ENCODE data around the gene SNAP29.
A peak's percentile ranks its signal among the peaks of the same experiment; 100 is the strongest.
"Not testable (repeated sequence)": the region's sequence is repeated elsewhere in the genome, so short reads cannot be mapped to it uniquely, and the experiment has no call there.

The SNAP29 gene

DNA sequence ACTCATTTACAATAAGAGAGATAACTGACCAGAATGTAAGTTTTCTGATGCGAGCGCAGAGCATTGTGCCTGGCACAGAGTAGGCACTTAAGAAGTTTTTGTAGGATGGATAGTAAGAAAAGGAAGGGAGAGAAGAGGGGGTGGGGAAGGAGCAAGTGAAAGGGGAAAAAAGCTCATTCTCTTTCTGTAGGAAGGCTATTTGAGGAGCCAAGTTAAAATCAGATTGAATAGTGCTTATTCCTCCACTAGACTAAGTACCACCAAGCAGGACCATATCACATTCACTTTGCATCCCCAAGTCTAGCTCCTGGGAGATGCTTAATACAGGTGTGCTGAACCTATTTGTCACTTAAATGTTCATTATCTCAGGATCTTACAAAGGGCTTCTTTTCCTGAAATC is 44.3 kb downstream of the SNAP29 start:
- DNase-seq = no peak

DNA sequence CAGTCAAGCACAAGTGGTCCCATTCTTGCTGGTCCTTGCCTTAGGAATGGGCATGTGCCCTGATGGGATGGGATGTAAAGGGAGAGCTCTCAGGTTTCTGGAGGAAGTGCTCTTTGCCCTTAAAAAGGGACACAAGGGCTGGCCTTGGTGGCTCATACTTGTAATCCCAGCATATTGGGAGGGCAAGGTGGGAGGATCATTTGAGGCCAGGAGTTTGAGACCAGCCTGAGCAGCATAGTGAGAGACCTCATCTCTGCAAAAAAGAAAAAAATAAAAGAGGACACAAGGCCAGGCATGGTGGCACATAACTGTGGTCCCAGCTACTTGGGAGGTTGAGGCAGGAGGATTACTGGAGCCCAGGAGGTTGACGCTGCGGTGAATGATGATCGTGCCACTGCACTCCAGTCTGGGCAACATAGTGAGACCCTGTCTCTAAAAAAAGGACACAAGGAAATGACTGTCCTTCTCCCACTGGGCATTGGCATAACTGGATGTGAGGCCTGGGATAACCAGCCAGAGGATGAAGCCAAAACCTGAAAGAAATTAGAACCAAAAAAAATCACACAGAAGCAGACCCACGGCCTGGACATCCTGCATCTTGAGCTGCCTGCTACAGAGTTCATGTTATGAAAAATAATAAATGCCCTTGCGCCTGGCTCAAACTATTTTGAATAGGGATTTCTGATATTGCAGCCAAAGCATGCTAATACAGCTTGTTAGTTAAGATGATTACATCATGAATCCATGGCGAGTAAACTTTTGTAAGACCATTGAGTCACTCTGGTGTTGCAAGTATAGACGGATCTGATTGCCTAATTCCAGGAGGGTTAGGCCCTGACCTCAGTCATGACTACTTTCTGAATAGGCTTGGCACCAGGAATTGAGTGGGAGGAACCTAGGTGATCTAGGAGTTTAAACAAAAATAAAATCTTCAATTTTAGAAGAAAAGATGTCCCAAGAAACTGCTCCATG is 45.5 kb downstream of the SNAP29 start:
- DNase-seq = no peak

DNA sequence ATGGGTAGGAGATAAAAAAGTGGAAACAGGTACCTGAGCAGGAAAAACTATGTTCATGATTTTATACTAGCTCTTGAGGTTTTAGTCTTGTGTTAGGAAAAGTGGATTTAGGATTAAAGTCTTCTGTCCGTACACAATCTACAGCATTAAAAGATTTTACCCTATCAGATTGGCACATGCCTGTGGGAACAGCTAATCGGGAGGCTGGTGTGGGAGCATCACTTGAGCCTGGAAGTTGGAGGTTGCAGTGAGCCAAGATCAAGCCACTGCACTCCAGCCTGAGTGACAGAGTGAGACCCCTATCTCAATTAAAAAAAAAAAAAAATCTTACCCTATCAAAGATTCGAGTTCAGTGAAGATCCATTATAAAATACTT is 46.2 kb downstream of the SNAP29 start:
- no peak for DNase-seq

DNA sequence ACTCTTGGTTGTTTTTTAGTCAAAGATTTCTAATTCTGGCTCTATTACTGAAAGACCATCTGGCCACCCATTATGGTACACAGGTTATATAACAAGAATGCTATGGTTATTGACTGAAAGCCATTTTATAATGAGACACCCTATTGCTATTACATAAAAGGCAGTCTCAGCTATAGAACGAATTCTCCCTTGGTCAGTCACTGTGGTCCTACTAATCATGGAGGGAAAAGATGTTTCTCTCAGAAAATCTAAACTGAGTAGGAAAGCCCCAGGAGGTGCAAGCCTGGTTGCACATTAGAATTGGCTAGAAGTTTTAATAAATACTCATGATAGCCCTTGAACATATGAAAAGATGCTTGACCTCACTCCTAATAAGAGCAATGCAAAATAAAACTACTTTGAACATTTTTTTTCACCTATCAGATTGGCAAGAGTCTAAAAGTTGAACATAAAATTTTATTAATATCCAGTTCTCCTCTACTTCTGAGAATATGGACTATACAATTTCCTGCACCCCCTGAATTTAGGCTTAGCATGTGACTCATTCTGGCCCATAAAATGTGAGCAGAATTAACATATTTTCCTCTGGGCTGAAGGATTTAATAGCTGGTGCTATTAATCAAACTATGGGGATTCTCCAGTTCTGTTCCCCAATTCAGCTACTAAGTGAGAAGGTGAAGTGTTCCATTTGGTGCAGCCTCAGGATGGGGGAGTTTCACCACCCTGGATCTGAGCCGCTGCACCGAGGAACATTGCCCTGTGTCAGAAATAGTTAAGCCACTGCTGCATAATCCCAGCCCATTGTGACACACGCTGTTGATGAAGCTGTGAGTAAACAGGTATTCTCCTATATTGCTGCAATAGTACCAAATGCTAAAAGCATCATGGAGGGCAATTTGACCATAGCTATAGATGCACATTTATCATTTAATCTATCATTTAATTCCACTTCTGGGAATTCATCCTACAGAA is 46.9 kb downstream of the SNAP29 start:
- no peak for DNase-seq

DNA sequence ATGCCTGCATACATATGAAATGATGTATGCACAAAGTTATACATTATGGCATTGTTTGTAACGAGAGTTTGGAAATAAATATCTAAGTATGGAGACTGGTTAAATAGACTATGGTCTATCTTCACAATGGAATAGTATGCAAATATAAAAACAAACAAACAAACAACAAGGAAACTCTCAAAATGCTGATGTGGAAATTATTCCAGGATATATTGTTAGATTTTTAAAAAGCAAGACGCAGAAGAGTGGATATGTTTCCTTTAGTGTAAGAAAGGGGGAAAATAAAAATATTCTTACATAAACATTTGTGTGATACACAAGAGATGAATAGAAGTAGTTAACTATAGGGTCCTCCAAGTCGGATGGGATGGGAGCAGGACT is 47.6 kb downstream of the SNAP29 start:
- no peak for DNase-seq

DNA sequence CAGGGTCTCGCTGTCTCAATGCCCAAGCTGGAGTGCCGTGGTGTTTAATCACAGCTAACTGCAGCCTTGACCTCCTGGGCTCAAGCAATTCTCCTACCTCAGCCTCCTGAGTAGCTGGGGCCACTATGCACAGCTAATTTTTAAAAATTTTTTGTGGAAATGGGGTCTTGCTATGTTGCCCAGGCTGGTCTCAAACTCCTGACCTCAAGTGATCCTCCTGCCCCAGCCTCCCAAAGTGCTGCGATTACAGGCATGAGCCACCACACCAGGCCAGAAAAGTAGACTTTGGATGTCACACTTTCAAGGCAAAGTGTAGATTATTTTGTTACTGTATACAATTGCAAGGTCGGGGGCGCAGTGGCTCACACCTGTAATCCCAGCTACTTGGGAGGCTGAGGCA is 49.9 kb downstream of the SNAP29 start:
- not testable (repeated sequence) for DNase-seq

DNA sequence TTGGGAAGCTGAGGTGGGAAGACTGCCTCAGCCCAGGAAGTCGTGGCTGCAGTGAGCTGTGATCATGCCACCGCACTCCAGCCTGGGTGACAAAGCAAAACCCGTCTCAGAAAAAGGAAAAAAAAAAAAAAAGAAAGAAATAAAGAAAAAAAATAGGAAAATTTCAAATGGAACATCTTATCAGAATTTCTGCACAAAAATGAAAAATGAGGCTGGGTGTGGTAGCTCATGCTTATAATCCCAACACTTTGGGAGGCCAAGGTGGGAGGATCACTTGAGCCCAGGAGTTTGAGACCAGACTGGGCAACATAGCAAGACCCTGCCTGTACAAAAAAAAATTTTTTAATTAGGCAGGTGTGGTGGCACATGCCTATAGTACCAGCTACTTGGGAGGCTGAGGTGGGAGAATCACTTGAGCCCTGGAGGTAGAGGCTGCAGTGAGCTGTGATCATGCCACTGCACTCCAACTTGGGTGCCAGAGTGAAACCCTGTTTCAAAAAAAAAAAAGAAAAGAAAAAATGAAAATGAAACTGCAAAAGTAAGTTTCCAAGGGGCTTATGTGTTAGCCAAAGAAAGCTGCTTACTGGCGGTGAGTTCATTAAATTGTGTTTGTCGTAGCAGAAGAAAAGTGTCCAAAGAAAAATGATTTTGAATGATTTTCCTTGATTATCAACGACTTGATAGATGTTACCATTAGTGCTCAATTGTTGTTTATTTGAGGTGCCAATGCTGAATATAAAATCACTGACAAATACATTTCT is 50.9 kb downstream of the SNAP29 start:
- DNase-seq = no peak

DNA sequence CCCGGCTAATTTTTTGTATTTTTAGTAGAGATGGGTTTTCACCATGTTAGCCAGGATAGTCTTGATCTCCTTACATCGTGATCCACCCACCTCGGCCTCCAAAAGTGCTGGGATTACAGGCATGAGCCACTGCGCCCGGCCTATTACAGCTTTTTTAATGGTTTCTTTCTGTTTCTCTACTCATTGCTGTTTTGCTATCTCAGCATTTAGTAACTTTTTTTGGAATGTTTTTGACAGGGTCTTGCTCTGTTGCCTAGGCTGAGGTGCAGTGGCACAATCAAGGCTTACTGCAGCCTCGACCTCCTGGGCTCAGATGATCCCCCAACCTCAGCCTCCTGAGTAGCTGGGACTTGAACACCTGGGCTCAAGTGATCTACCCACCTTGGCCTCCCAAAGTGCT is 53.7 kb downstream of the SNAP29 start:
- no peak for DNase-seq

DNA sequence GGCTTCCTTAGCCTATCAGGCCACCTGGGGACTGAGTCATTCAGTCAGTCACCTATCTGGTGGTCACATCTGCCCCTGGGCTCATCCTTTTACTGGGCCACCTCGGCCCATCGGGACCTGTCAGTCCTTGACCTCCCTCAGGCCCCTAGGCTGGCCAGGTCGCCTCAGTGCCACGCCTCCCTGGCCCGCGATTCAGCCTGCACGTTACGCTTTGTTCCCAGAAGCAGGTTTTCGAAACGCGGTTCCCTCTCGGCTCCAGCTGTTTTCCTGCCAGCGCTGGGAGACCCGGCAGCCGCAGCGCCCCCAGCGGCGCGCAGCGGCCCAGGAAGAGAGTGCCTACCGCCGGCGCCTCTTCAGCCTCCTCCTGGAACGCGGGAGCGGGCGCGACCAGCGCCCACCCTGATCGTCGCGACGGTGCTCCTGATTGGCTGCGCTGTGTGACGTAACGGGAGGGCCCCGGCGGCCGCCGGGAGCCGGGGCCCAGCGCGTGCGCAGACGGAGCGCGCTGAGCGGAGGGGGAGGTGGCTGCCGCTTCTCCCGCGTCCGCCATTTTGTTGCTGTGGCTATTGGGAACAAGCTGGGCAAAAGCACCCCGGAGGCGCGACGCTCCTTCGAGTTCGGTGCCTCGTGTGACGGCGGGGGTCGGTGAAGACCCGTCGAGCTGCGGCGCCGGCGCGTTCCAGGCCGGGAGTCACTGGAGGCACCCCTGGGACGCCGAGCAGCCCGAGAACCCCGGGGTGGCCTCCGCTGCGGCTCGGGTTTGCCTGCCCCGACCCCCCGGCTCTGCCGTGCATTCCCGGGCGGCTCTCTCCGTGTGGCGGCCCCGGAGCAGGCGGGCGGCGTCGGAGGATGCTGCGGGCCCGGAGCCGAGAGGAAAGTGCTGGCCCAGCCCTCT is 58.4 kb downstream of the SNAP29 start, which contains the start of gene CRKL:
Gene CRKL (plus strand): TSS at position 492 of the 895 bp plus-strand sequence. CDS start 528 bp downstream, outside the sequence.
- DNase-seq = peak; percentile 97

DNA sequence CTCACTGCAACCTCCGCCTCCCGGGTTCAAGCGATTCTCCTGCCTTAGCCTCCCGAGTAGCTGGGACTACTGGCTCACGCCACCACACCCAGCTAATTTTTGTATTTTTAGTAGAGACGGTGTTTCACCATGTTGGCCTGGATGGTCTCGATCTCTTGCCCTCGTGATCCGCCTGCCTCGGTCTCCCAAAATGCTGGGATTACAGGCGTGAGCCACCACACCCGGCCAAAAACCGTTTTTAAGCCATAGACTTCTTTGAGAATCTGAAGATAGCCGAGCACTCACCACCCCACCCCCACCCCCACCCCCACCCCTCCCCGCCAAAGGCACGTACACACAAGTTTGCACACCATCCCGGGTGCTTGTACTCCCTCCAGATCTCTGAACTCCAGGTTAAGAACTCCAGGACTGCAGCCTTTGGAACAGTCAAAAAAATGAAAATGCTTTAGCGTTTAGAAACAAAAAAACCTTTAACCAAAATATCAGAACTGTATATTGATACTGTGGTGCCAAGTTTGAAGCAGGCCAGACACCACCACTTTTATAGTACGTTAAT is 59.9 kb downstream of the SNAP29 start:
- DNase-seq = no peak

DNA sequence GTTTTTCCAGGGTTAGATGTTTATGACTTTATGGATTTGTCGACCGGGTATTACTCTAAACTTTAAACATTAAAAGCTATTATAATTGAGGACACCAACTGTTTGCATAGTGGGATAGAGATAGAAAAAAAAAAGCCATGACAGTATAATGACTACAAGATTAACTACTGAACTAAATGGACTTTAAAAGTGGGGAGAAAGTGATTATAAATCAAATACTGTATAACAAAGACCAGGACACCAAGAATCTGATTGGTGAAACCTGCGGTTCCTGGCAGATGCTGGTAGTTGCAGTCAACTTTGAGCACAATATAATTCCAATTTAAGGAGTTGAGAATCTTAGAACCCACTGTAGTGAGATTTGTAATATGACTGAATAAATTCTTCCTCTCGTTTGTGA is 60.9 kb downstream of the SNAP29 start:
- no peak for DNase-seq

DNA sequence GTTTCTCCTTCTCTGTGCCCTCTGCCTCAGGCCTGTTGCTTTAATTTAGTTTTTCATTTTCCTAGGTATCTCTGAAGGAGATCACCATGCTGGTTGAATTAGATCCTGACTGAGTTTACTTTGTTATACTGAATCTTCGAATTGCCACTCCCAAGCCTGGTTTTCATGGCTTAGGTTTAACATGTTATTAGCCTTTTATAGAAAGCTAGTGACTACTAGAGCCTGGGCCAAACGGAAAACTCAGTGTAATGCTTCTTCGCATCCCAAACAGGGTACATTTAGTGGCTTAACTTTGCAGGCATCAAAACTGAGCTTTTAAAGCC is 62.0 kb downstream of the SNAP29 start:
- no peak for DNase-seq

DNA sequence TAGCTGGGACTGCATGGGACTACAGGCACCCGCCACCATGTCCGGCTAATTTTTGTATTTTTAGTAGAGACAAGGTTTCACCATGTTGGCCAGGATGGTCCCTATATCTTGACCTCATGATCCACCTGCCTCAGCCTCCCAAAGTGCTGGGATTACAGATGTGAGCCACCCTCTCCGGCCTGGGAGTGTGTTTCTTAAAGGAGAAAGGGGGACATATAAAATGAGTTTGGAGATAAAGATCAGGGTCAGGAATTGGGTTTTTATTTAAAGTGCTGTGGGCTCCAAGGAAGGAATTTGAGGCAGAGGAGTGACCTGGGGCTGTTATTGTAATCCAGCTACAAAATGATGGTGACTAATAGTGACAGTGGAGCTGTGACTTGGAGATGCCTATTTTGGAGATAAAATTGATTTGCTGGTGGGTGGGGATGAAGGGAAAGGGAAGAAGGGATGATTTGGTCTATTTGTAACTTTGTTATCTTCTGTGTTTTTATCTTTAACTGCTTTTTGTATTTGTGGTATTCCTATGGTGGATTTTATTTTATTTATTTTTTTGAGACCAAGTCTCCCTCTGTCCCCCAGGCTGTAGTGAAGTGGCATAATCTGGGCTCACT is 63.4 kb downstream of the SNAP29 start:
- DNase-seq = no peak

DNA sequence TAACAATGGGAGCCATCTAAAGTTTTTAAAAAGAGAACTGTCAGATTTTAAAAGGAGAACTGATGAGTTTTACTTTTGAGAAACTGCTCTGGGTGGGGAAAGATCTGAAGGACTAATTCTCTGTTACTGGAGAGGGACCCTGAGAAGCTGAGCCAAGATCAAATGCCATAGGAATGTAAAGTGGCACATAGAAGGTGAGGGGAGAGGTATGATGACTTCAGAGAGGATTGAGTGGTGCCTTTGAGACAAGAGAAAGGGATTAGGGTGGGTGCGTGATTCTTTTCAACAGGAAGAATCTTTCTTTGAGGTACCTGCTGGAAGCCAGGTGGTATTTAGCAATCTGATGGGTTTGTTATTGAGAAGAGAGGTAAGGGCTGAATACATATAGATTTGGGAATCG is 67.4 kb downstream of the SNAP29 start:
- DNase-seq = no peak

DNA sequence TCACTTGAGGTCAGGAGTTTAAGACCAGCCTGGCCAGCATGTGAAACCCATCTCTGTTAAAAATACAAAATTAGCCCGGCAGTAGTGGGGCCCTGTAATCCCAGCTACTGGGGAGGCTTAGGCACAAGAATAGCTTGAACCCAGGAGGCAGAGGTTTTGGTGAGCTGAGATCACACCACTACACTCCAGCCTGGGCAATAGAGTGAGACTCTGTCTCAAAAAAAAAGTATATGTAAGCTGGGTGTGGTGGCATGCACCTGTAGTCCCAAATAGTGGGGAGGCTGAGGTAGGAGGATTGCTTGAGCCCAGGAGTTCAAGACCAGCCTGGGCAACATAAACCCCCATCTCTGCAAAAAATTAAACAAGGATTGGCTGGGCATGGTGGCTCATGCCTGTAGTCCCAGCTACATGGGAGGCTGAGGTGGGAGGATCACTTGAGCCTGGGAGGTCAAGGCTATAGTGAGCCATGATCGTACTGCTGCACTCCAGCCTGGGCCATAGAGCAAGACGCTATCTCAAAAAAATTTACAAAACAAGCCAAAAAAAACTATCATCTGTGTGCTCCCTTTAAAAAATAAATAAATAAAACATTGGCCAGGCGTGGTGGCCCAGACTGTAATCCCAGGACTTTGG is 69.2 kb downstream of the SNAP29 start:
- DNase-seq = no peak

DNA sequence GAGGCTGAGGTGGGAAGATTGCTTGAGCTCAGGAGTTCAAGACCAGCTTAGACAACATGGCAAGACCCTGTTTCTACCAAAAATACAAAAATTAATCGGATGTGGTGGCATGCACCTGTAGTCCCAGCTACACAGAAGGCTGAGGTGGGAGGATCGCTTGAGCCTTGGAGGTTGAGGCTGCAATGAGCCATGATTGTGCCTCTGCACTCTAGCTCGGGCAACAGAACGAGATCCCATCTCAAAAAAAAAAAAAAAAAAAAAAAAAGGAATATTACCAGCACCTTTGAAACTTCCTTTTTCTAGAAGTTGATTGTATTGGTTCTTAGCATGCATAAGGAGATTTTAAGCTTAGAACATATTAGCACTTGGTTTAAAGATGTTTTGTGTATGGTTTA is 69.8 kb downstream of the SNAP29 start:
- DNase-seq = no peak

DNA sequence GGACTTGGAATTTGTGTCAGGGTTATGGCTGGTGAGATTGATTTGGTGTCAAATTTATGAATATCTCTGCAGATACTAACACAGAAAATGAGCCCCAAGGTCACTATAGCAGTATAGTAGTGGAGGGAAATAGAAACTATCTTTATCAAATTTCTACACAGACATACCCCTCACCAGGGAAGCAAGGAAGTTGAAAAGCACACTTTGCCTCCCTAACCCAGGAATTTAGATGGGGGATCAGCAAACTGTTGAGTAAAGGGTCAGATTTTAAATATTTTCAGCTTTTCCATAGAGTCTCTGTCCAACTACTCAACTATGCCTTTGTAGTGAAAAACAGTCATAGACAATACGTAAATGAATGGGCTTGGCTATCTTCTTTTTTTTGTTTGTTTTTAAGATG is 71.2 kb downstream of the SNAP29 start:
- no peak for DNase-seq

DNA sequence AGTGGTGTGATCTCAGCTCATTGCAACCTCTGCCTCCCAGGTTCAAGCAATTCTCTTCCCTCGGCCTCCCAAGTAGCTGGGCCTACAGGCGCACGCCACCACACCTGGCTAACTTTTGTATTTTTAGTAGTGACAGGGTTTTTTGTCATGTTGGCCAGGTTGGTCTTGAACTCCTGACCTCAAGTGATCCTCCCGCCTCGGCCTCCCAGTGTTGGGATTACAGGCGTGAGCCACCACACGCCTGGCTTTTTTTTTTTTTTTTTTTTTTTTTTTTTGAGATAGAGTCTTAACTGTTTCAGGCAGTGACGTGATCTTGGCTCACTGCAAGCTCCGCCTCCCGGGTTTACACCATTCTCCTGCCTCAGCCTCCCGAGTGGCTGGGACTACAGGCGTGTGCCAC is 71.6 kb downstream of the SNAP29 start:
- not testable (repeated sequence) for DNase-seq

DNA sequence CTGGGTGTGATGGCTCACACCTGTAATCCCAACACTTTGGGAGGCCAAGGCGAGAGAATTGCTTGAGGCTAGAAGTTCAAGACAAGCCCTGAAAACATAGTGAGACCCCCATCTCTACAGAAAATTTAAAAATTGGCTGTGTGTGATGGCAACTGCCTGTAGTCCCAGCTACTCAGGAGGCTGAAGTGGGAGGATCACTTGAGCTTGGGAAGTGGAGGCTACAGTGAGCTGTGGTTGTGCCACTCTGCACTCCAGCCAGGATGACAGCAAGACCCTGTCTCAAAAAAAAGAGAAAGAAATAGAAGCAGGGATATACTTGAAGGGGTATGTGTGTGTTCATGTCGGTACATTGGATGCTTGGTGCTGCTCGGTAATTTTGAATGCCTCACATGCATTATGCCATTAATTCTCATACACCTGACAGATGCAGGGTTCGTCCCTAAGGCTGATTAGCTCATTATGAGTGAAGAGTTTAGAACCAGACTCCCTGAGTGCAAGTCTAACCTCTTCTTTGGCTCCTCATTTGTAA is 72.4 kb downstream of the SNAP29 start:
- DNase-seq = no peak

DNA sequence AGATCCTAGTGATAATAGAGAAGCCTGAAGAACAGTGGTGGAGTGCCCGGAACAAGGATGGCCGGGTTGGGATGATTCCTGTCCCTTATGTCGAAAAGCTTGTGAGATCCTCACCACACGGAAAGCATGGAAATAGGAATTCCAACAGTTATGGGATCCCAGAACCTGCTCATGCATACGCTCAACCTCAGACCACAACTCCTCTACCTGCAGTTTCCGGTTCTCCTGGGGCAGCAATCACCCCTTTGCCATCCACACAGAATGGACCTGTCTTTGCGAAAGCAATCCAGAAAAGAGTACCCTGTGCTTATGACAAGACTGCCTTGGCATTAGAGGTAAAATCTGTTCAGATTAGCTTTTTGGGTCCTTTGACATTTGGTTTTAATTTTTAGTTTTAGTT is 75.1 kb downstream of the SNAP29 start:
- DNase-seq = no peak
